ENCODE results near the gene SLC29A1. TPM values are rescaled to one million over a fixed set of nuclear protein-coding genes. Genes with fewer than 3 reads are reported as not detected.

The SLC29A1 gene
- total and polyA plus RNA-seq, 9 of the 15 experiments (the other 6 are each of a cell fraction or from before 2014, with no cell fraction given) = 18.9 to 170 (median 57.7) TPM

DNA sequence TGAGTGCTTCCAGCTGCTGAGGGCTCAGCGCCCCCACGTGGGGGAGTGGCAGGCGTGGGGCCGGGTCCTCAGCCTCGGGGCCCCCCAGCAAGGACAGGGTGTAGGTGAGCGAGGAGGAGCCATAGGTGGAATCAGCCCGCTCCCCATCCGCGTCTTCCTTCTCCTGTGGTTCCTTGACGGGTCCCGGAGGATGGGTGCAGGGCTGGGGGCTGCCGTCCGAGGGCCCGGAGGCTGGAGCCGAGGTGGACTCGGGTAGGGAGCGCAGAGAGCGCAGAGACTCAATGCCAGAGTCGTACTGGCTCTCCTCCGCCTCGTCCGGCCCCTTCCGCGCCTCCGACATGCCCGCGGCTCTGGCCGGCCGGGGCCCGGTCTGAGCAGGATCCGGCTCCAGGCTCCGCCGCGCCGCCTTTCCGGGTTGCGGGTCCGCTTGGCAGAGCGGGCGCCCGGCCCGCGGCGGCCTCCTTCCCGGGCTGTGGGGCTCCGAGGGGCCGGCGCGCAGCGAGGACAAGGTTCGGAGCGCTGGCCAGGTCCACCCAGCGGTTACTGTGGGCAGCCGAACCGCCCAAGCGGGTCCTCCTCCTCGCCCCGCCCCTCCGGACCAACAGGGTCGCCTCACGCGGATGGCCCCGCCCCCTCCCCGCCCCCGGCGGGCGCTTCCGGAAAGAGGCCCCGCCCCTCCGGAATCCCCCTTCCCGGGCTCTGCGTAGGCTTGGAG lies 41.8 kb downstream of the SLC29A1 start, which contains the start of gene NFKBIE (continued):
- TF ChIP-seq ID3 (CRISPR knock-in tag; IDR thresholded peaks at IDR 0.05) = no peak
- peak; percentile 62; the same call in 1 of the 2 replicates for TF ChIP-seq ID3 (tag; IDR thresholded peaks at IDR 0.05)
- peak; percentile 73; the same call in 1 of the 2 replicates for TF ChIP-seq EGR1 (conservative IDR thresholded peaks at IDR 0.05)
- peak; percentile 33; the same call in 1 of the 2 replicates for TF ChIP-seq ZC3H4 (CRISPR knock-in tag; IDR thresholded peaks at IDR 0.05; ENCODE audit: borderline replicate concordance)
- peak; percentile 33; the same call in 1 of the 2 replicates for TF ChIP-seq ATF4 (CRISPR knock-in tag; IDR thresholded peaks at IDR 0.05)
- 0 out of 2 replicates have a peak, but pooled peaks have one; percentile 61 for TF ChIP-seq TOE1 (IDR thresholded peaks at IDR 0.05; ENCODE audit: borderline replicate concordance)
- no peak for TF ChIP-seq TOE1 (CRISPR knock-in tag; IDR thresholded peaks at IDR 0.05; ENCODE audit: borderline replicate concordance, low read depth)
- 0 out of 4 replicates have a peak, but pooled peaks of 1 of the 2 experiments have one; percentile 12 for TF ChIP-seq KDM4B (IDR thresholded peaks at IDR 0.05; ENCODE audit: borderline replicate concordance in 2 of 2, low read depth in 1 of 2)
- TF ChIP-seq ZNF263 (CRISPR knock-in tag; IDR thresholded peaks at IDR 0.05; ENCODE audit: borderline replicate concordance) = peak; percentile 72
- TF ChIP-seq L3MBTL2 (IDR thresholded peaks at IDR 0.05) = peak; percentile 54; the same call in 1 of the 2 replicates
- no peak for TF ChIP-seq NELFE (IDR thresholded peaks at IDR 0.05; ENCODE audit: insufficient read depth, insufficient read length)
- no peak for TF ChIP-seq NR4A1 (CRISPR knock-in tag; IDR thresholded peaks at IDR 0.05)
- TF ChIP-seq NR4A1 (tag; IDR thresholded peaks at IDR 0.05) = 0 out of 2 replicates have a peak, but pooled peaks have one; percentile 22
- TF ChIP-seq HLTF (IDR thresholded peaks at IDR 0.05) = 0 out of 2 replicates have a peak, but pooled peaks have one; percentile 22
- TF ChIP-seq MXI1 (IDR thresholded peaks at IDR 0.05; ENCODE audit: low read depth, low read length) = peak; percentile 87; the same call in 1 of the 2 replicates
- peak; percentile 78 for TF ChIP-seq GABPB1 (CRISPR knock-in tag; IDR thresholded peaks at IDR 0.05)
- TF ChIP-seq POLR2G (IDR thresholded peaks at IDR 0.05; ENCODE audit: low read depth, low read length) = peak; percentile 90
- TF ChIP-seq NRF1 (conservative IDR thresholded peaks at IDR 0.05 in 1 of 2, IDR thresholded peaks at IDR 0.05 in 1 of 2) = peak in 1 of 2 experiments; percentile 23; a peak in 2 of 4 replicates
